HUES48 (cell line): ENCODE measurements around the gene ABCD1.
"Not testable (repeated sequence)": the region's sequence is repeated elsewhere in the genome, so short reads cannot be mapped to it uniquely, and the experiment has no call there.

Experiments
- H3K27ac ChIP-seq: one replicate; pipeline ENCODE4 v1.7.0; 2013; ENCODE audit warnings: low read depth, low read length, inconsistent platforms
- H3K27me3 ChIP-seq: 2 replicates; pipeline ENCODE4 v1.6.1; 2013; ENCODE audit warnings: mild to moderate bottlenecking, low read length; ENCODE audit not compliant: control insufficient read depth, insufficient read depth
- H3K36me3 ChIP-seq: 2 replicates; pipeline ENCODE4 v1.6.1; 2013; ENCODE audit warnings: low read length; ENCODE audit not compliant: control insufficient read depth, insufficient read depth
- H3K4me1 ChIP-seq: 2 replicates; pipeline ENCODE4 v1.6.1; 2013; ENCODE audit warnings: mild to moderate bottlenecking, low read length; ENCODE audit not compliant: control insufficient read depth, insufficient read depth
- H3K4me3 ChIP-seq: 2 replicates; pipeline ENCODE4 v1.5.1; 2013; ENCODE audit warnings: mild to moderate bottlenecking, low read depth, low read length
- H3K9ac ChIP-seq: 2 replicates; pipeline ENCODE4 v1.6.1; 2013; ENCODE audit warnings: mild to moderate bottlenecking, low read depth, low read length, moderate library complexity
- H3K9me3 ChIP-seq: 2 replicates; pipeline ENCODE4 v1.6.1; 2013; ENCODE audit warnings: low read length; ENCODE audit not compliant: control insufficient read depth, insufficient read depth

The ABCD1 gene

DNA sequence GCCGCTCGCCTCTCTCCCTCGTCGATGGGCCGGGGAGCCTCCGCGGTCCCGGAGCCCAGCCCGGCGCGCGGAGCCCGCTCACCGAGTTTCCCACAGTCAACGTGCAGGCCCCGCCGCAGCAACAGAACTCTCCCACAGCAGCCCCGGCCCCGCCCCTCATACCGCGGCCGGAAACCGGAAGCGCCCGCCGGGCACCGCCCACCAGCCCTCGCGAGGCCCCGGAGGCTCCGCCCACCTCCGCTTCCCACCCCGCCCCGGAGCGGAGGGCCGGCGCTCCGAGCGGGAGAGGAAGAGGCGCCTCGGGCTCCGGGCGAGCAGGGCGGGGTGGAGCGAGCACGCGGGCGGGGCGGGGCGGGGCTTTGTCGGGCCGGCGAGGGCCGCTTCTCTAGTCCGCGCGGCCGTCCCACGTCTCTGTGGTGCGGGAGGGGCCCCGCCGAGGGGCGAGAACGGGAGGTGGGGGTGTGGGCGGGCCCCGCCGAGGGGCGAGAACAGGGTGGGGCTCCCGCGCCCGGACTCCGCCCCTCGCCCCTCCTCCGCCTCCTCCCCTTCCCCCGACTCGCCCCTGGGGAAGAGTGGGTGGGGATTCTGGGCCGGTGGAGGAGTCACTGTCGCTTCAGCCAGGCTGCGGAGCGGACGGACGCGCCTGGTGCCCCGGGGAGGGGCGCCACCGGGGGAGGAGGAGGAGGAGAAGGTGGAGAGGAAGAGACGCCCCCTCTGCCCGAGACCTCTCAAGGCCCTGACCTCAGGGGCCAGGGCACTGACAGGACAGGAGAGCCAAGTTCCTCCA lies at the start of gene ABCD1, which contains the start of gene BCAP31:
Gene ABCD1, plus strand, starts transcription at position 605 of the 787 bp plus-strand sequence. CDS start 411 bp downstream, outside the sequence.
Gene BCAP31, minus strand, starts transcription at position 136 of the 787 bp plus-strand sequence. CDS start 1,143 bp downstream, outside the sequence.
- Histone ChIP-seq H3K27me3 (no peaks in the 10 kb centered on the region), H3K4me3 (peak within 1 kb of the TSS; percentile 78), H3K27ac (peak within 1 kb of the TSS; percentile 82), H3K9ac (peak within 1 kb of the TSS; percentile 22), H3K9me3 (peaks cover 36% of the 10 kb centered on the region), H3K4me1 (peaks cover 11% of the 10 kb centered on the region), H3K36me3 (peaks cover 24% of the 10 kb centered on the region)

DNA sequence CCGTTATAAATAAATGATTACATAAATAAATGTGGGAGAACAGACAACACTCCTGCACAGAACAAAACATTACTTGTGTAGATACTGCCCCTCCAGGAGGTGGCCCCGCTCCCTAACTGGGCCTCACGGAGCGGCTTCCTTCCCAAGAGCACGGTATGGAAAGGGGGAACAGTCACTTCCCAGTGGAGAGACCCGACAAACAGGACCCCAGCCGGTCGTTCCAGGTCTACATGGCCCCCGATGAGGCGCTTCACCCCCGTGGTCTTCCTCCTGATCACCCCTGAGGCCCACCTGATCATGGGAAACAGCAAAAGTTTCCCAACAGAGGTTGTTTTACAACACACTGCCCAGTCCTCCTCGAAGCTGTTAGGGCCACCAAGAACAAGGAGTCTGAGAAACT lies 43.5 kb upstream of the ABCD1 start:
- Histone ChIP-seq H3K27ac (no peak overlapping the region), H3K4me1 (peaks cover 9% of the 10 kb centered on the region; the same call in 1 of the 2 replicates), H3K4me3 (no peak overlapping the region), H3K27me3 (no peaks in the 10 kb centered on the region), H3K36me3 (no peaks in the 10 kb centered on the region), H3K9ac (no peak overlapping the region), H3K9me3 (peaks cover 30% of the 10 kb centered on the region)

DNA sequence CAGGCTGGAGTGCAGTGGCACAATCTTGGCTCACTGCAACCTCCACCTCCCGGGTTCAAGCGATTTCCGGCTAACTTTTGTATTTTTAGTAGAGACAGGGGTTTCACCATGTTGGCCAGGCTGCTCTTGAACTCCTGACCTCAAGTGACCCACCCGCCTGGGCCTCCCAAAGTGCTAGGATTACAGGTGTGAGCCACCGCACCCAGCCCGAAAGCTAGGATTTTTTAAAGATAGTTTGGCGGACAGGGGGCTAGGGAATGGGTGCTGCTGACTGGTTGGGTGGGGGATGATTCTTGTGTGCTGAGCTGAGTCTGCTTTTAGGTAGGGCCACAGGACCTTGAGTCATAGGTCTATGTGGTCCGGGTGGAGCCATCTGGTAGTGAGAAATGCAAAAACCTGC lies 41.2 kb upstream of the ABCD1 start:
- H3K36me3 ChIP-seq, H3K9ac ChIP-seq, H3K4me3 ChIP-seq, H3K27me3 ChIP-seq, H3K27ac ChIP-seq: not testable (repeated sequence)
- peaks cover 26% of the 10 kb centered on the region for H3K9me3 ChIP-seq
- peaks cover 12% of the 10 kb centered on the region; the same call in 1 of the 2 replicates for H3K4me1 ChIP-seq

DNA sequence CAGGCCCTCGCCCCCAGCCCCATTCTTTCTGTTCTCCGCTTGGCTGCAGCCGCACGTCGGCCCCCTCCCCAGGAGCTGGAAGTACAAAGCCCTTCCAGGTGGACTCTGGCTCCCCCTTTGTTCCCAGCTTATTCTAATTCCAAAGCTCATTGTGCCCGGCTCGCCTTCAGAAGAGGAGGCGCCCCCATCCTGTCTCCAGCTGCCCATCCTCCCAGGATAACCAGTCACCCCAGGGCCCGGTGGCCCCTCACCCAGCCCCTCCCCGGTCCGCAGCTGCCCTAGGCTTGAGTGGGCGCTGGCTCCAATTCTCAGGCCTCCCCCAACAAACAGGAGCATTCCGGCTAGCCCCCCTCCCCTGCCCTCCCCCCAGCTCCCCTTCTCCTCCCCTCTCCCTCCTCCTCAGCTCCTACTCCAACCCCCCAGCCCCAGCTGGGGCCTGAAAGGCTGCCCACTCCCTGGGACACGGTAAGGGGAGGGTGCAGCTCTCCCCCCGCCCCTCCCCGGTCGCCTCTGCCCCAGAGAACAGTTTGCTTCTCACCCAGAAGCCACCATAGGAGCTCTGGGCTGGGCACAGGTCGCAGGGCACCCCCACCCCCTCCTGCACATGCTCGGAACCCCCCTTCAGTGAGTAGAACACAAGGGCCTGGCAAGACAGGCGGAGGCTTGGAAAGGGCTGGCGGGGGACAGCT lies 40.0 kb upstream of the ABCD1 start:
- Histone ChIP-seq H3K36me3 (no peaks in the 10 kb centered on the region), H3K27ac (peak overlapping the region; percentile 90), H3K9me3 (peaks cover 21% of the 10 kb centered on the region), H3K9ac (no peak overlapping the region), H3K27me3 (no peaks in the 10 kb centered on the region), H3K4me3 (peak overlapping the region; percentile 15; the same call in 1 of the 2 replicates), H3K4me1 (peaks cover 12% of the 10 kb centered on the region; the same call in 1 of the 2 replicates)

DNA sequence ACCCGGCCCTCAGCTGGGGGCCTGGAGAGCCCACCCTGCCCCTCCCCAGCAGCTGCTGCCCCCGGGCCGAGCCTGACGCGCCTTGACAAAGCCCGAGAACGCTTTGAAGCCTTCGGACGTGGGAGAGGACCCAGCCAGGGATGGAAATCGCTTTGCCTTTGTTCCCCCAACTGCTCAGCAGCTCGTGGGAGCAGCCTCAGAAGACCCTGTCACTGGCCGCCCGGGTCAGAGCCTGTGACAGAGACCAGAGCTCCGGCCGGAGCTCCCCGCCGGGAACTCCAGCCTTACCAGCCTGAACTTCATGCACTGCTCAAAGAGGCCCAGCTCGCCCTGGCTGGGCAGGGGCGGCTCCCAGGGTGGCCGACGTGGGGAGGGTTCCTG lies 39.5 kb upstream of the ABCD1 start:
- Histone ChIP-seq H3K4me3 (no peak overlapping the region; the same call in 1 of the 2 replicates), H3K9me3 (peaks cover 23% of the 10 kb centered on the region), H3K27me3 (no peaks in the 10 kb centered on the region), H3K36me3 (0 out of 2 replicates have a peak, but pooled peaks cover 3% of the 10 kb centered on the region), H3K27ac (peak overlapping the region; percentile 90), H3K9ac (no peak overlapping the region), H3K4me1 (peaks cover 12% of the 10 kb centered on the region; the same call in 1 of the 2 replicates)

DNA sequence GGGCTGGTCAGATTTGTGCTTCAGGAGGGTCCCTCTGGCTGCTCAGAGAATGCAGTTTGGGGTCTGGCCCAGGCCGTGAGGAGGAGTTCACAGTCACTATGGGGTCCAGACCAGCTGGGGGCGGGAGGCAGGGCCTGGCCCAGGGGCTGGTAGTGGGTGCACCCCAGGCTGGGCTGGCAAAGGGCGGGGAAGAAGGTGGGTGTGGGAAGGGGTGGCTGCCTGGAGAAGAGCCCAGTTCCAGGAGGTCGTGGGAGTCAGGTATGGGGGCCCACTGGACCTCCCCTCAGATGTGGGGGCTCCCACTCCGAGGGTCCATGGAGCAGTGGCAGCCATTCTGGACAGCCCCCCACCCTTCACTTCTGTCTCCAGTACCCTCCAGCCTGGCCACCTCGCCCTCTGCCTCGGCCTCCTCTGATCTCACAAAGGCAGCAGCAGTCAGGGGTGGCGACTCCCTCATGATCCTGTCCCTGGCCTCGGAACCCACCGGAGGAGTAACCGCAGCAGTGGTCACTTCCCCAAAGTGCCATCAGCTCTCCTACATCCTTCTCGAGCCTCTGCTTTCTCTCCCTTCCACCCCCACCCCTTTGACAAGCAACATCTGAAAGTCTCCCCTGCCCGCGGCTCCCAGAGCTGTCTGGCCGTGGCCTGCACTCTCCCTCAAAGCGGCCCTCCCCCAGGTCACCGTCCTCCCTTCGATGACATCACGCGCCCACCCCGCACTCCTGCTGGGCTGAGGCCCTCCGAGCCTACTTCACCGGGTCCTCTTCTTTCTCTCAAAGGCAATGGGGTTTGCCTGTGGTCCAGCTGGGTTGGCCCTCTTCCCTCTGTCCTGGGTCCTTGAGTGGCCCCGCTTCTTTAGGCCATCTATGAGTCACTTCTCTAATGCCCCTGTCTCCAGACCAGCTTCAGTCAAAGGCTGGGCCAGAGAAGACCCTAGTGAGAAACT lies 38.6 kb upstream of the ABCD1 start:
- Histone ChIP-seq H3K4me1 (peaks cover 12% of the 10 kb centered on the region; the same call in 1 of the 2 replicates), H3K4me3 (peak overlapping the region; percentile 17), H3K27me3 (no peaks in the 10 kb centered on the region), H3K9me3 (peaks cover 23% of the 10 kb centered on the region), H3K9ac (no peak overlapping the region), H3K36me3 (peaks cover 8% of the 10 kb centered on the region; the same call in 1 of the 2 replicates), H3K27ac (peak overlapping the region; percentile 90)

DNA sequence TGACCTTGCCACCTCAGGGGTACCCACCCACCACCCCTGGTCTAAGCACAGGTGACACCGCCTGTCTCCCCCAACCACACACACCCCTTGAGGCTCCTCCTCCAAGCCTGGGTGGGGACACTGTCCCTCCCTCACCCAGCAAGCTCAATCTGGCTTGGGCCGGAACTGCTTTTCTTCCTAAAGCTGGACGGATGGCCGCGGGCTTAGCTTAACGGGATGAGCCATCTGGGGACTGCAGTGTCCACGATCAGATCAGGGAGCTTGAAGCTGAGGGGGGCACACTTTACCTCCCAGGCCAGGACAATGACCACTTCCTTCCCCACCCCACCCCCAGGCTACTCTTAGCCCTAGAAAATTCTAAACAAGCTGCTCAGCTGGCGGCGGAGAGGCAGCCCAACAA lies 37.9 kb upstream of the ABCD1 start:
- peaks cover 14% of the 10 kb centered on the region; the same call in 1 of the 2 replicates for H3K36me3 ChIP-seq
- no peak overlapping the region for H3K9ac ChIP-seq
- H3K4me1 ChIP-seq: peaks cover 12% of the 10 kb centered on the region; the same call in 1 of the 2 replicates
- no peaks in the 10 kb centered on the region for H3K27me3 ChIP-seq
- H3K4me3 ChIP-seq: no peak overlapping the region
- peaks cover 19% of the 10 kb centered on the region for H3K9me3 ChIP-seq
- peak overlapping the region; percentile 76 for H3K27ac ChIP-seq

DNA sequence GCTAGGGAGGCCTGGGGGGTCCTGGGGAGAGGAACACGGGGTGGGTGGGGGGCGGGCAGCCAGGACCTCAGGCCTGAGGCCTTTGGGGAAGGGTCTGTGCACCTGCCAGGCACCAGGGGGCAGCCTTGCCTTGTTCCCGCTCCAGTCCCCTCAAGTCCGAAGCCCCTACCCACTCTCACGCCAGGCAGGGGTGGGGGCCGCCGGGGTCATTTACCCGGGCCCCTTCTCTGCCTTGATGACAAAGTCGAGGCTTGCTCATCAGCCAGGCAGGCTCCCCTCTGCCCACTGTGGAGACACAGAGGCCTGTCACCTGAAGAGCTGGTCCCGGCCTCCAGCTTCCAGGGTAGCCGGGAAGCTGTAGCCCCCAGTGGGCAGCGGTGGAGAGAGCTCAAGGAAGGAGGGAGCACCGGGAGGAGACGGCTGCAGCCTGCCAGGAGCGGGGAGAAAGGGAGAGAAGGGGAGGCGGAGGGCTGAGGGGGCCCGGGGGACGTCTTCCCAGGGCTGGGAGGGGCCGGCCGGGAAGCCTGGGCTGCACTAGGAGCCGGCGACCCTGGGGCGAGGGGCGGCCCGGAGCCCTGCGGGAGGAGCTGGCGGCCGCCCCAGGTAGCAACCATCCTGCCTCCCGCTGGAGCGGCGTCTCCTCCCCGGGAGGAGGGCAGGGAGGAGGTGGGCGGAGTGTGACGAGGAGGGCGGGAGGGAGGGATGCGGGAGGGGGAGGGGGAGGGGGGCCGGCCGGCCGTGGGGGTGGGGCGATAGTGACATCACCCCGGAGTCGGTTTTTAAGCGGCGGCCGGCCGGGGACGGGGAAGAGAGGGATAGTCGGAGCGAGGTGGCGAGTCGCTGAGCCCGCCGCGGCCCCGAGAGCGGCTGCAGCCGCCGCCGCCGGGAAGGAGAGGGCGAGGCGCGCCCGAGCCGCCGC lies 37.3 kb upstream of the ABCD1 start, which contains the start of gene SLC6A8:
Gene SLC6A8, plus strand, starts transcription at position 806 of the 919 bp plus-strand sequence. CDS start 649 bp downstream, outside the sequence.
- Histone ChIP-seq H3K9me3 (peaks cover 24% of the 10 kb centered on the region), H3K4me3 (peak within 1 kb of the TSS; percentile 55; the same call in 1 of the 2 replicates), H3K4me1 (peaks cover 12% of the 10 kb centered on the region; the same call in 1 of the 2 replicates), H3K36me3 (peaks cover 15% of the 10 kb centered on the region; the same call in 1 of the 2 replicates), H3K27ac (peak within 1 kb of the TSS; percentile 76), H3K9ac (no peak within 1 kb of the TSS; the same call in 1 of the 2 replicates), H3K27me3 (no peaks in the 10 kb centered on the region)

DNA sequence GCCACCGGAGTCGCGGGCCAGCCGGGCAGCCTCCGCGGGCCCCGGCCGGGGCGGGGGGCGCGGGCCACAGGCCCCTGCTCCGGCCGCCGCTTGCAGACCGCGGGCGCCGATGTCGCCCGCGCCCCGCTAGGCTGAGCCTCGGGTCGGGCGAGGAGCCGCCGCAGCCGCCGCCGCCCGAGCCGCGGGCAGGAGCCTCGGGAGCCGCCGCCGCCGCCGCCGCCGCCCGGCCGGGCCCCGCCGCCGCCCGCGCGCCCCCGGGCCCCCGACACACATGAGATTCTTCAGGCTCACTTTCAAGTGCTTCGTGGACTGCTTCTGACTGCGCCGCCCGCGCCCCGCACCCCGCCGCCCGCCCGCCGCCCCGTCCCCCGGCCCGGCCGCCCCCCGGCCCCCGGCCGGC lies 36.6 kb upstream of the ABCD1 start:
- no peak overlapping the region for H3K4me3 ChIP-seq
- peaks cover 24% of the 10 kb centered on the region for H3K9me3 ChIP-seq
- H3K27ac ChIP-seq: no peak overlapping the region
- peaks cover 12% of the 10 kb centered on the region; the same call in 1 of the 2 replicates for H3K4me1 ChIP-seq
- no peak overlapping the region for H3K9ac ChIP-seq
- H3K27me3 ChIP-seq: no peaks in the 10 kb centered on the region
- H3K36me3 ChIP-seq: peaks cover 21% of the 10 kb centered on the region; the same call in 1 of the 2 replicates
